GM12865 (cell line): ENCODE results near the gene HIBADH.

Source experiments
- DNase-seq: peaks from one replicate; pipeline ENCODE4 v3.0.0; 2010; ENCODE audit warnings: low read depth
- H3K4me3 ChIP-seq: 2 replicates; pipeline ENCODE4 v1.5.1; 2011; ENCODE audit warnings: mild to moderate bottlenecking, low read depth, low read length, control low read depth
- CTCF ChIP-seq: IDR thresholded peaks from 2 replicates; pipeline ENCODE4 v1.5.1; 2011; ENCODE audit warnings: low read length, control low read depth, low read depth, inconsistent platforms; ENCODE audit not compliant: insufficient read depth; ENCODE audit errors: missing control alignments

Gene HIBADH

GRCh38 chr7:27546610-27547009 is 116.1 kb downstream of the HIBADH start:
- DNase-seq, result no peak
- H3K4me3 ChIP-seq, result no peak overlapping the region
- no peak for TF ChIP-seq CTCF

GRCh38 chr7:27535795-27536194 is 126.9 kb downstream of the HIBADH start:
- no peak for DNase-seq
- TF ChIP-seq CTCF, result no peak
- no peak overlapping the region for H3K4me3 ChIP-seq

- TF ChIP-seq CTCF, result no peak
- DNase-seq, result no peak
- H3K4me3 ChIP-seq, result no peak overlapping the region
These were observed 129.0 kb downstream of the HIBADH start for GRCh38 chr7:27533652-27534081.

GRCh38 chr7:27532314-27532713 is 130.4 kb downstream of the HIBADH start:
- no peak overlapping the region for H3K4me3 ChIP-seq
- no peak for DNase-seq
- no peak for TF ChIP-seq CTCF

- DNase-seq, result no peak
- no peak overlapping the region for H3K4me3 ChIP-seq
- TF ChIP-seq CTCF, result no peak
These were observed 135.4 kb downstream of the HIBADH start for GRCh38 chr7:27527348-27527714.

GRCh38 chr7:27526611-27527347 is 135.9 kb downstream of the HIBADH start:
- DNase-seq, result no peak
- no peak overlapping the region for H3K4me3 ChIP-seq
- TF ChIP-seq CTCF, result no peak

GRCh38 chr7:27526131-27526530 is 136.6 kb downstream of the HIBADH start:
- TF ChIP-seq CTCF, result no peak
- H3K4me3 ChIP-seq, result no peak overlapping the region
- DNase-seq, result no peak
